Adrenal gland (tissue), 12 donors: ENCODE measurements around the gene FBXL7. TPM values are rescaled to one million over a fixed set of nuclear protein-coding genes. Genes with fewer than 3 reads are reported as not detected.
A peak's percentile ranks its signal among the peaks of the same experiment; 100 is the strongest.

Experiments used
- DNase-seq, 7 donors: peaks; one replicate each; pipeline ENCODE4 v3.0.0-alpha.2; 2019 to 2020
- H3K27ac ChIP-seq, 5 donors: fragments of 200-600 bp; sonication (generic) in 4 of 5; 1 replicate in 3 of 5; 2 replicates in 2 of 5; pipeline versions ENCODE4 v1.5.1 to v1.8.0; 2016 to 2020; ENCODE audit warnings: mild to moderate bottlenecking in 1 of 5
- H3K27me3 ChIP-seq: fragments of 200-600 bp; 2 replicates; pipeline ENCODE4 v1.8.0; 2021
- H3K36me3 ChIP-seq, 2 donors: fragments of 200-600 bp; replicated peaks in 1 of 2; 1 replicate in 1 of 2; 2 replicates in 1 of 2; pipeline versions ENCODE4 v1.5.1 to v1.8.0; 2018 to 2022
- H3K4me1 ChIP-seq, 2 donors: fragments of 200-600 bp; replicated peaks in 1 of 2; 1 replicate in 1 of 2; 2 replicates in 1 of 2; pipeline versions ENCODE4 v1.5.1 to v1.8.0; 2018 to 2021
- H3K4me3 ChIP-seq, 4 donors: fragments of 200-600 bp; sonication (generic) in 3 of 4; one replicate each; pipeline ENCODE4 v1.5.1; 2016 to 2018
- H3K9me3 ChIP-seq, 3 donors: fragments of 200-600 bp; sonication (generic) in 1 of 3; replicated peaks in 1 of 3; 1 replicate in 2 of 3; 2 replicates in 1 of 3; pipeline versions ENCODE4 v1.5.1 to v1.8.0; 2016 to 2021
- POLR2A ChIP-seq, 2 donors: fragments of 450-650 bp; IDR thresholded peaks; one replicate each; pipeline ENCODE4 v1.6.1; 2017; ENCODE audit warnings: antibody characterized with exemption in 2 of 2, mild to moderate bottlenecking in 2 of 2, moderate library complexity in 1 of 2
- WGBS, 4 donors: extraction: QIAGEN DNeasy Blood & Tissue Kit in 2 of 4; methylation state at CpG; one replicate each; pipeline versions ENCODE4 v1.1.5 to v1.1.7; 2013 to 2017; 5-methylcytosine and 5-hydroxymethylcytosine counted together
- intact Hi-C, 2 donors: fragments of 100-400 bp; cut with DNase I; formaldehyde crosslinking; loops; one replicate each; pipeline versions ENCODE4 v1.14.1 to v1.15.0; 2022 to 2023
- polyA plus RNA-seq, 3 donors: library from polyadenylated mRNA; stranded (reverse); fragments of 200-250 nt in 2 of 3; fragments of 350-450 nt in 1 of 3; fragmentation: Illumina TruSeq in 1 of 3; extraction: RNeasy Lipid Tissue Mini Kit (QIAGEN cat#74804) in 1 of 3; gene quantifications; one replicate each; pipeline ENCODE4 v1.2.3, GENCODE V29; 2013 to 2014
- total RNA-seq, 9 donors: library from RNA; depleted of rRNA in 4 of 9; stranded (reverse); fragments of >200 nt in 4 of 9; fragments of 120-200 nt in 1 of 9; fragmentation: NEBNext Ultra II Directional in 1 of 9; extraction: Animal tissue kit (Norgen Biotek cat#: 25700) in 1 of 9; gene quantifications; one replicate each; pipeline versions ENCODE4 v1.1.0 to v1.2.4, GENCODE V29; 2013 to 2023
- TF ChIP-seq, protein P1 (sequence below), 6 experiments: fragments of 450-650 bp in 4 of 6; fragments of 200-600 bp in 2 of 6; sonication (generic) in 1 of 6; IDR thresholded peaks; 1 replicate in 5 of 6; 2 replicates in 1 of 6; pipeline versions ENCODE4 v1.5.1 to v1.8.0; 2016 to 2021; ENCODE audit warnings: antibody characterized with exemption in 6 of 6, mild to moderate bottlenecking in 2 of 6, moderate library complexity in 1 of 6
- donor health status: healthy with polysubstance abuse.
- donor health status: Bipolar disorder and iron deficiency.
- donor health status: DM: yes; HTN: yes; CAD: no.
- donor health status: DM: no; HTN: no; CAD: no.
- donor health status: DM: no; HTN: no; CAD: no.
- donor health status: DM: yes; HTN: yes; CAD: no.

FBXL7 gene
- total and polyA plus RNA-seq, 12 donors = 22.6 to 59.1 (median 34.0) TPM

DNA sequence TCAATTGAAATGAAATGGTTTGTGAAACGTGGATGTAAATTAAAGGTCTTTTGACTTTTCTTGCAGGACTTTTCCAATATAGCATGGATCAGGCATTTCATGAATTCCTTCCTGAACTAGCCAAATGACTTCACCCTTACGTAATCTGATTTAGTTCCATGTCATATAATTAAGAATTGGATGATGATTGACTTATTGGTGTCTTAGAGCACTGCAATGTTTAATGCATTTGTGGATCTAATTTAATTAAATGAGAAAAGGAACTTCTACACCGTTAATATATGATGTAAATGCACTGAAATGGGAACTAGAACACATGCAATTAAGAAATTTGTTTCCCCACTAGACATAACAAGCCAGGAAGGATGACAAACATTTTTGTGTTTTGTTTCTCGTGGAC, 228.8 kb downstream of the FBXL7 start:
- H3K27ac ChIP-seq = no peak overlapping the region
- intact Hi-C loops = no loop called here
- 78 to 84% (median 81%) methylated on average over 4 of the region's 4 CpGs for WGBS, 4 donors
- H3K4me3 ChIP-seq = no peak overlapping the region
- peaks cover 0 to 25% (median 9%) of the 10 kb centered on the region in 3 donors for H3K9me3 ChIP-seq
- H3K36me3 ChIP-seq = no peaks in the 10 kb centered on the region
- TF ChIP-seq, protein P1, sequence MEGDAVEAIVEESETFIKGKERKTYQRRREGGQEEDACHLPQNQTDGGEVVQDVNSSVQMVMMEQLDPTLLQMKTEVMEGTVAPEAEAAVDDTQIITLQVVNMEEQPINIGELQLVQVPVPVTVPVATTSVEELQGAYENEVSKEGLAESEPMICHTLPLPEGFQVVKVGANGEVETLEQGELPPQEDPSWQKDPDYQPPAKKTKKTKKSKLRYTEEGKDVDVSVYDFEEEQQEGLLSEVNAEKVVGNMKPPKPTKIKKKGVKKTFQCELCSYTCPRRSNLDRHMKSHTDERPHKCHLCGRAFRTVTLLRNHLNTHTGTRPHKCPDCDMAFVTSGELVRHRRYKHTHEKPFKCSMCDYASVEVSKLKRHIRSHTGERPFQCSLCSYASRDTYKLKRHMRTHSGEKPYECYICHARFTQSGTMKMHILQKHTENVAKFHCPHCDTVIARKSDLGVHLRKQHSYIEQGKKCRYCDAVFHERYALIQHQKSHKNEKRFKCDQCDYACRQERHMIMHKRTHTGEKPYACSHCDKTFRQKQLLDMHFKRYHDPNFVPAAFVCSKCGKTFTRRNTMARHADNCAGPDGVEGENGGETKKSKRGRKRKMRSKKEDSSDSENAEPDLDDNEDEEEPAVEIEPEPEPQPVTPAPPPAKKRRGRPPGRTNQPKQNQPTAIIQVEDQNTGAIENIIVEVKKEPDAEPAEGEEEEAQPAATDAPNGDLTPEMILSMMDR (IDR thresholded peaks at IDR 0.05) = no peak
- TF ChIP-seq POLR2A (IDR thresholded peaks at IDR 0.05) = no peak
- no peaks in the 10 kb centered on the region for H3K4me1 ChIP-seq
- DNase-seq = no peak
- H3K27me3 ChIP-seq = no peaks in the 10 kb centered on the region

DNA sequence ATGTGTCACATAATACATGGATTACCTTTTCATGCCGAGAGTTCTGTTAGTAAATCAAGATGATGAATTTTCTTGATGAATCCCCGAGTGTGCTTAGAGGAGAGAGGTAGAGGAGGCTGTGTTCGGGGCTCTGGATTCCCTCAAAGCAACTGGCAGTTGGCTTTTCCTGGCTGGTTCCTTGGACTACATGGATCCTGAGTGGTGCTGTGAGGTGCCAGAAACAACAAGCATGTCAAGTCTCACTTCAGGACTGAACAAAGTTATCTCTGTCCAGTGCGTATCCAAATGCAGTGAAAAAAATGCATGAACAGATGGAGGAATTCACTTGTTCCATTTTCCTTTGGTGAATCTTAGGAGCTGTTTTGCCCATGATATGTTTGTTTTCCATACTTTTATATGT, 231.7 kb downstream of the FBXL7 start:
- H3K27me3 ChIP-seq = no peaks in the 10 kb centered on the region
- no peak for DNase-seq
- no peaks in the 10 kb centered on the region for H3K36me3 ChIP-seq
- no peaks in the 10 kb centered on the region for H3K4me1 ChIP-seq
- no peak overlapping the region for H3K4me3 ChIP-seq
- H3K27ac ChIP-seq = no peak overlapping the region
- peaks cover 0 to 18% (median 9%) of the 10 kb centered on the region in 3 donors for H3K9me3 ChIP-seq
- WGBS, 4 donors = 77 to 90% (median 81%) methylated on average over 4 of the region's 4 CpGs
- intact Hi-C loops = no loop called here
- TF ChIP-seq POLR2A (IDR thresholded peaks at IDR 0.05) = no peak
- TF ChIP-seq, protein P1 (IDR thresholded peaks at IDR 0.05) = no peak

DNA sequence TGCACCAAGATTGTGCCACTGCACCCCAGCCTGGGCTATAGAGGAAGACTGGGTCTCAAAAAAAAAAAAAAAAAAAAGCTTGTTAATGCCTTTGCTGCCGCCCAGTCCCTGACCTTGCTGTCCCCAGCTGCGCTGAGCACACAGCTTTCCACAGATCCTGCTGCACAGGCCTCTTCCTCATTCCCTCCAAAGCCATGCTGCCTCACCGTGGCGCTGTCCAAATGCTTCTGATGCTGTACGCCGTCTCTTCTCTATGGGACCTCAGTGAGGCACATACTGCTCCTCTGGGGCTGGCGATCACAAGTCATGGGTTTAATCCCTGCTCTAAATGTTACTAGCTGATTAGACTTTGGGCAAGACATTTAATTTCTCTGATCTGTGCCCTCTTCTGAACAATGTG, 234.1 kb downstream of the FBXL7 start:
- H3K4me1 ChIP-seq = no peaks in the 10 kb centered on the region
- peak in 5 of 7 donors; percentile 30 to 57 (median 46) for DNase-seq
- intact Hi-C loops = no loop called here
- H3K27ac ChIP-seq = no peak overlapping the region
- TF ChIP-seq, protein P1 (IDR thresholded peaks at IDR 0.05) = no peak
- TF ChIP-seq POLR2A (IDR thresholded peaks at IDR 0.05) = no peak
- H3K27me3 ChIP-seq = no peaks in the 10 kb centered on the region
- 72 to 80% (median 78%) methylated on average over 7 of the region's 7 CpGs for WGBS, 4 donors
- no peak overlapping the region for H3K4me3 ChIP-seq
- no peaks in the 10 kb centered on the region for H3K36me3 ChIP-seq
- H3K9me3 ChIP-seq = no peaks in the 10 kb centered on the region

DNA sequence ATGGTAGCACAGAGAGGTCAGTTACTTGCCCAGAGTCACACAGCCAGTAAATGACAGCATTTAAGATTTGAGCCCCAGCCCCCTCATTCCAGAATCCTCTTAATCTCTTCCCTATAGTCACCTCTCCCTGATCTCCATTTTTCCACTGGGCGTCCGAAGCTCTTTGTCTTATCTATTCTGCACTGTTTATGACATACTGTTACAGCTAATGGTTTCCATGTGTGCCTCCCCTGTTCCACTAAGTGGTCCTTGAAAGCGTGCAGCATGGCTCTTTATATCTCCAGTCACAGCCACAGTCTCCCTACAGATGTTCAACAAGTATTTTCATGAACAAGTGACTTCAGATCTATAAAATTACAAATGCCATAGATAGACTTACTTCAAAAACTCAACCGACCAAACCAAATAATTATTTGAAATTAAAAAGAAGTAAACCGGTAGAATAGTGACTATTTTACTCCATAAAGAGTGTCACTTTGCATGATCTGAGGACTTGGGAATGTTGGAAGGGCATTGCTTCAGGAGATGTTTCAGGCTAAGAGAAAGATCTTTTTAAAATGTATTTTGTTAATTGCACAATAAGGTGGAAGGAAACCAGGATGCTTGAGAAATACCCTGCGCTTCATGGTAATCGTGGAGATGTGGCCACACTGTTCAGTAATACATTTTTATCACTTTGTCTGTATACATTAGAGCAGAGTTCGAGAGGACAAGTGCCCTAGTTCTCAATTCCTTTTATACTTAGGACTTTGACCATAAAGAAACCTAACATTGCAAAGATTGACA, 237.2 kb downstream of the FBXL7 start:
- WGBS, 4 donors = 72 to 79% (median 74%) methylated on average over 8 of the region's 8 CpGs
- TF ChIP-seq POLR2A (IDR thresholded peaks at IDR 0.05) = no peak
- TF ChIP-seq, protein P1 (IDR thresholded peaks at IDR 0.05) = no peak
- intact Hi-C loops = no loop called here
- H3K4me3 ChIP-seq = no peak overlapping the region
- H3K9me3 ChIP-seq = no peaks in the 10 kb centered on the region
- no peaks in the 10 kb centered on the region for H3K4me1 ChIP-seq
- H3K27me3 ChIP-seq = no peaks in the 10 kb centered on the region
- DNase-seq = no peak
- no peak overlapping the region for H3K27ac ChIP-seq
- no peaks in the 10 kb centered on the region for H3K36me3 ChIP-seq
